ENCODE data around the gene CCDC102B. TPM values are rescaled to one million over a fixed set of nuclear protein-coding genes. Genes with fewer than 3 reads are reported as not detected.

Gene CCDC102B
- total RNA-seq, 1 experiment from 2014 or later, result 3.1 TPM

- H3K4me1 Mint-ChIP-seq, result no peaks in the 10 kb centered on the region
- no peak overlapping the region for H3K4me3 Mint-ChIP-seq
- H3K27ac Mint-ChIP-seq, result no peak overlapping the region
- POLR2A ChIA-PET, result no interaction called here
- no peaks in the 10 kb centered on the region for H3K36me3 Mint-ChIP-seq
- no peaks in the 10 kb centered on the region; the same call in 1 of the 2 replicates for H3K9me3 Mint-ChIP-seq
- CTCF ChIA-PET, result no interaction called here
- no peak for ATAC-seq
- DNase-seq (ENCODE audit: low spot score), result no peak
- no peak for TF ChIP-seq NFYB (CRISPR knock-in tag; conservative IDR thresholded peaks at IDR 0.05; ENCODE audit: low read depth)
- TF ChIP-seq PRDM15 (CRISPR knock-in tag; IDR thresholded peaks at IDR 0.05), result no peak
- TF ChIP-seq TCF7 (CRISPR knock-in tag; IDR thresholded peaks at IDR 0.05; ENCODE audit: low read depth), result no peak
- TF ChIP-seq ZMAT4 (CRISPR knock-in tag; IDR thresholded peaks at IDR 0.05), result no peak
- no peak for TF ChIP-seq GABPB1 (CRISPR knock-in tag; IDR thresholded peaks at IDR 0.05)
- TF ChIP-seq RORB (CRISPR knock-in tag; IDR thresholded peaks at IDR 0.05), result no peak
- TF ChIP-seq NFATC4 (CRISPR knock-in tag; IDR thresholded peaks at IDR 0.05), result no peak
- no peak for TF ChIP-seq ZNF425 (CRISPR knock-in tag; conservative IDR thresholded peaks at IDR 0.05)
- TF ChIP-seq CREB1 (CRISPR knock-in tag; IDR thresholded peaks at IDR 0.05), result no peak
- TF ChIP-seq MAX (CRISPR knock-in tag; IDR thresholded peaks at IDR 0.05), result no peak
- TF ChIP-seq IRF1 (CRISPR knock-in tag; IDR thresholded peaks at IDR 0.05), result no peak
- TF ChIP-seq NFE2L1 (CRISPR knock-in tag; IDR thresholded peaks at IDR 0.05), result no peak
- TF ChIP-seq ATF1 (CRISPR knock-in tag; IDR thresholded peaks at IDR 0.05), result no peak
- TF ChIP-seq ZBTB43 (CRISPR knock-in tag; IDR thresholded peaks at IDR 0.05), result no peak
- no peaks in the 10 kb centered on the region for H3K27me3 Mint-ChIP-seq (ENCODE audit: low read depth)
Observed at GRCh38 chr18:69067048-69067447, 269.2 kb downstream of the CCDC102B start.

GRCh38 chr18:69071680-69072079 lies 273.8 kb downstream of the CCDC102B start:
- H3K4me3 Mint-ChIP-seq, result no peak overlapping the region
- CTCF ChIA-PET, result no interaction called here
- no peaks in the 10 kb centered on the region for H3K27me3 Mint-ChIP-seq (ENCODE audit: low read depth)
- H3K27ac Mint-ChIP-seq, result no peak overlapping the region
- H3K4me1 Mint-ChIP-seq, result no peaks in the 10 kb centered on the region
- no peaks in the 10 kb centered on the region for H3K36me3 Mint-ChIP-seq
- TF ChIP-seq ATF6 (CRISPR knock-in tag; IDR thresholded peaks at IDR 0.05), result no peak
- no peaks in the 10 kb centered on the region; the same call in 1 of the 2 replicates for H3K9me3 Mint-ChIP-seq
- POLR2A ChIA-PET, result no interaction called here
- no peak for DNase-seq (ENCODE audit: low spot score)
- no peak for ATAC-seq

Measured in WTC11 (cell line).